GM18526 (cell line): ENCODE data around the gene PAX5.

Source experiments
- POLR2A ChIP-seq: IDR thresholded peaks from 3 replicates; pipeline ENCODE4 v1.6.1; 2011; ENCODE audit not compliant: insufficient read length; ENCODE audit errors: extremely low read depth

Gene PAX5

GRCh38 chr9:36828611-36829013, 205.5 kb downstream of the PAX5 start:
- TF ChIP-seq POLR2A = no peak

GRCh38 chr9:36827593-36827992, 206.5 kb downstream of the PAX5 start:
- no peak for TF ChIP-seq POLR2A

GRCh38 chr9:36826581-36826980, 207.5 kb downstream of the PAX5 start:
- no peak for TF ChIP-seq POLR2A

- TF ChIP-seq POLR2A = no peak
These were observed 208.9 kb downstream of the PAX5 start for GRCh38 chr9:36825179-36825578.

- TF ChIP-seq POLR2A = no peak
These were observed 210.1 kb downstream of the PAX5 start for GRCh38 chr9:36823934-36824333.

GRCh38 chr9:36823466-36823865, 210.6 kb downstream of the PAX5 start:
- TF ChIP-seq POLR2A = no peak

- TF ChIP-seq POLR2A = no peak
These were observed 211.9 kb downstream of the PAX5 start for GRCh38 chr9:36822201-36822600.

- no peak for TF ChIP-seq POLR2A
These were observed 213.6 kb downstream of the PAX5 start for GRCh38 chr9:36820392-36820861.

- no peak for TF ChIP-seq POLR2A
These were observed 214.8 kb downstream of the PAX5 start for GRCh38 chr9:36818965-36819870.

GRCh38 chr9:36818242-36818938, 215.7 kb downstream of the PAX5 start:
- TF ChIP-seq POLR2A = no peak

- TF ChIP-seq POLR2A = no peak
These were observed 216.8 kb downstream of the PAX5 start for GRCh38 chr9:36817160-36817834.

- no peak for TF ChIP-seq POLR2A
These were observed 217.7 kb downstream of the PAX5 start for GRCh38 chr9:36816371-36816770.

GRCh38 chr9:36815566-36816348, 218.3 kb downstream of the PAX5 start:
- TF ChIP-seq POLR2A = no peak

GRCh38 chr9:36815023-36815422, 219.0 kb downstream of the PAX5 start:
- no peak for TF ChIP-seq POLR2A

GRCh38 chr9:36813154-36813553, 220.9 kb downstream of the PAX5 start:
- TF ChIP-seq POLR2A = no peak
